LNCaP clone FGC (cell line): ENCODE measurements around the gene TMED7.
A peak's percentile ranks its signal among the peaks of the same experiment; 100 is the strongest.

Experiments
- DNase-seq: peaks from one replicate; pipeline ENCODE4 v3.0.0-alpha.2; 2011; ENCODE audit warnings: low read depth
- H3K4me3 ChIP-seq: 2 replicates; pipeline ENCODE4 v1.5.1; 2011; ENCODE audit warnings: mild to moderate bottlenecking, low read depth, low read length, control low read depth
- TF ChIP-seq, protein P1 (sequence below): IDR thresholded peaks from 2 replicates; pipeline ENCODE4 v1.5.1; 2012; ENCODE audit warnings: mild to moderate bottlenecking; ENCODE audit not compliant: control insufficient read depth, insufficient read depth; ENCODE audit errors: extremely low read depth

TMED7 gene

DNA sequence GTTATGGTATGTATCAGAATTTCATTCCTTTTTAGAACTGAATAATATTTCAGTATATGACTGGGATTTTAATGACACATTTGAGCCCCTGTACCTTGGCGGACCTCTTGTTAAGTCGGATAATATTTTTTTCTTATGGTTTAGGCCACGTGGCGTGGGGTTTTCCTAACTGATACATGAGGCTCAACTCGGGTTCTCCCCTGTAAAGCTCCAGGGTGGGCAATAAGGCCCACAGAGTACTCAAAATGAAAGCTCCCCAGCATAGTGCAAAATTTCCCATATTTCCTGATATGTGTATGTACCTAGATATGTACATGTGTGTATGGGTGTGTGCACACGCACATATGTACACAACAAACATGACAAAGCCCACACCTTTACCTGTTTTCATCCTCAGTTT is 48.1 kb downstream of the TMED7 start:
- no peak overlapping the region for H3K4me3 ChIP-seq
- no peak for DNase-seq
- TF ChIP-seq, protein P1, sequence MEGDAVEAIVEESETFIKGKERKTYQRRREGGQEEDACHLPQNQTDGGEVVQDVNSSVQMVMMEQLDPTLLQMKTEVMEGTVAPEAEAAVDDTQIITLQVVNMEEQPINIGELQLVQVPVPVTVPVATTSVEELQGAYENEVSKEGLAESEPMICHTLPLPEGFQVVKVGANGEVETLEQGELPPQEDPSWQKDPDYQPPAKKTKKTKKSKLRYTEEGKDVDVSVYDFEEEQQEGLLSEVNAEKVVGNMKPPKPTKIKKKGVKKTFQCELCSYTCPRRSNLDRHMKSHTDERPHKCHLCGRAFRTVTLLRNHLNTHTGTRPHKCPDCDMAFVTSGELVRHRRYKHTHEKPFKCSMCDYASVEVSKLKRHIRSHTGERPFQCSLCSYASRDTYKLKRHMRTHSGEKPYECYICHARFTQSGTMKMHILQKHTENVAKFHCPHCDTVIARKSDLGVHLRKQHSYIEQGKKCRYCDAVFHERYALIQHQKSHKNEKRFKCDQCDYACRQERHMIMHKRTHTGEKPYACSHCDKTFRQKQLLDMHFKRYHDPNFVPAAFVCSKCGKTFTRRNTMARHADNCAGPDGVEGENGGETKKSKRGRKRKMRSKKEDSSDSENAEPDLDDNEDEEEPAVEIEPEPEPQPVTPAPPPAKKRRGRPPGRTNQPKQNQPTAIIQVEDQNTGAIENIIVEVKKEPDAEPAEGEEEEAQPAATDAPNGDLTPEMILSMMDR = no peak

DNA sequence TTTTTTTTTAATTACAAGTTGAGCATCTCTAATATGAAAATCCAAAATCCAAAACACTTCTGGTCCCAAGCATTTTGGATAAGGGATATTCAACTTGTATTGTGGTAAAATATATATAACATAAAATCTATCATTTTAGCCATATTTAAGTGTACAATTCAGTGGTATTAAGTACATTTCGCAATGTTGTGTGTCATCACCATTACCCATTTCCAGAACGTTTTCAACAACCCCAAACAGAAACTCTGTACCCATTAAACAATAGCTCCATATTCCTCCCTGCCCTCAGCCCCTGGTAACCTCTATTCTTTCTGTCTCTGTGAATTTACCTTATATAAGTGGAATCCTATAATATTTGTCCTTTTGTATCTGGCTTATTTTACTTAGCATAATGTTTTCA is 48.5 kb downstream of the TMED7 start:
- DNase-seq = no peak
- no peak overlapping the region for H3K4me3 ChIP-seq
- TF ChIP-seq, protein P1 = no peak

DNA sequence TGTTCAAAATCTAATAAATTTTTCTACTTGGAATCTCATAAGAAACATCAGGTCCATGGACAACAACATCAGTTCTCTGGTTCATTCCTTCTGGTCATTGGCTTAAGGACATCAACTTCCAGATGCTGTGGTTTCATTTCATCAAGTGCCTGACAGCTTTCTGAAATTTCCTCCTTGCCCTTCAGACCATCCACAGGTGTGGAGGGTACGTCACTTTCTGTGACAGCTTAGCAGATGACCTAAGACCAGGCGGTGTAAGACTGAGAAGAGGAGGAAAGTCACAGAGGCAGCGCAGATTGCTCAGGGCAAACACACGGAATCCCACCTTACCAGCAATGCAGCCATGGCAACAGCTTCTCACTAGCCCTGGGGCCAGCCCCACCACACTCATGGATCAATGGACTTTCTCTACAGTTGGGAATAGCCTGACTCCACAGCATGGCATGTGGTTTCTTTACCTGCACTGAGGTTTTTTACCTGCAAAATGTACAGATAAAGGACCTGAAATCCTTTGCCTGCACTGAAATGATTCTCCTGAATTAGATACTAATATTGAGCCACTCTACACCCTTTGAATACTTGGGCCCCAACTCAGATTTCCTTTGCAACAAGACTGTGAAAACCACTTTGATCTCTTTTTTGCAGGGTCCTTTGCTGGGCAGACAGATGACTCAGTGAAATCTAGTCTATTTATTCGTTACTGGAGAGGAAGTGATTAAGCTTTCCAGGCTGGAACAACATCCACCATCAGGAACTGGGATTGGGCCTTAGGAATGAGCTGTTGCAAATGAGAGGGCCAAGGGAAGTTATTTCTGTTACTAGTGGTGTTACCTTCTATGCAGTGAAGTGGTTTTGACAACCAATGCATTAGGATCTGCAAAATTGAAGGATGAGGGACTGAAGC is 50.4 kb downstream of the TMED7 start:
- H3K4me3 ChIP-seq = no peak overlapping the region
- TF ChIP-seq, protein P1 = no peak
- no peak for DNase-seq

DNA sequence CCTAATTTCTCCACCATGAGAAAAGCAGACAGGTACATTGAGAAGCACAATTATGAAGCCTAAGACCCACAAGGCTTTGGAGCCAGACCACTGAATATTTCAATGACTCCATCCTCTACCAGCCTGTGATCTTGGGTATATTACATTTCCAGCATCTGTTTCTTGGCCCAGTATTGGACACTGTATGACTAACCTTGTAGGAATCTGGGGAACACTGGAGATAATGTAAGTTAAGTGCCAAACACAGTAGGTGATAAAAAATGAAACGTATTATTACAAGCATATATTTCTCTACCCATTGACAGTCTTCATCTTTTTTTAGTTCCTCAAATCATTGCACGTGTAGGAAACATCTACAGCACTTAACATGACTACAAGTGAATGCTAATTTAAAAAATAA is 52.7 kb downstream of the TMED7 start:
- TF ChIP-seq, protein P1 = no peak
- DNase-seq = no peak
- H3K4me3 ChIP-seq = no peak overlapping the region

DNA sequence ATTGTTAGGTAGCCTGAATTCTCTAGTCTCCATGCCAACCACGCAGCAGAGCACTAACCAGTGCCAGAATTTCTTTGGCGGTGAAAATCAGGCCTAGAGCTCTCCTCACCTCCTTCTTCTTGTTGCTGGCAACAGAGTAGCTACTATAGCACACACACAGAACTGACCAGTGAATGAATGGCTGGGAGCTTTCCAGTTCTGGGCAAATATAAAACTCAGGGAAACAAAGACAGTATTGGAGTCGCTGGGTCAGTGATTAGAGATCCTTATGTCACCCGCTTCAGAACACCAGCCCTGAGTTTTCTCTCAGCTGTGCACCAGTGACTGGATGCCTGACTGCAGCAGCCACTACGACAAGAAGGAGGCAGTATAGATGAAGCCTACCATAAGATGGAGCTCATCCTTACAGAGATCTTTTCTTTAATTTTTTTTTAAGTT is 54.4 kb downstream of the TMED7 start:
- DNase-seq = no peak
- H3K4me3 ChIP-seq = no peak overlapping the region
- TF ChIP-seq, protein P1 = 0 out of 2 replicates have a peak, but pooled peaks have one; percentile 13

DNA sequence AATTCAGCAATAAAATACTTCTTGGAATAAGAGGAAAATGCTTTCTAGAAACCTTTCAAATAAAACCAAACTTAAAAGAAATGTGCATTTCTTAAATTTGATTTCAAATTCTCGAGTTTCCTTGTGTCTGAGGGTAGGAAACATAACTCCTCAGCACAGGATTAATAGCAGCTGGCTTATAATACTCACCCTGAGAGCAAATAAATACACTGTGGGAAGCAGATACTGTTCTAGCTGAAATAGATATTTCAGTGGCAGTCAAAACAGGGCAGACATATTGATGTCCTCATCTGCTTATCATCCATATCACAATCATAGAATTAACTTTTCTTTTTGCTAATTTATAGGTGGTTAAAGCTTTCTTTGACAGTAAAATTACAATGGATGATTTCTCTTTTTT is 57.2 kb downstream of the TMED7 start:
- H3K4me3 ChIP-seq = no peak overlapping the region
- no peak for DNase-seq
- TF ChIP-seq, protein P1 = no peak
